ENCODE data around the gene BAIAP3.

DNA sequence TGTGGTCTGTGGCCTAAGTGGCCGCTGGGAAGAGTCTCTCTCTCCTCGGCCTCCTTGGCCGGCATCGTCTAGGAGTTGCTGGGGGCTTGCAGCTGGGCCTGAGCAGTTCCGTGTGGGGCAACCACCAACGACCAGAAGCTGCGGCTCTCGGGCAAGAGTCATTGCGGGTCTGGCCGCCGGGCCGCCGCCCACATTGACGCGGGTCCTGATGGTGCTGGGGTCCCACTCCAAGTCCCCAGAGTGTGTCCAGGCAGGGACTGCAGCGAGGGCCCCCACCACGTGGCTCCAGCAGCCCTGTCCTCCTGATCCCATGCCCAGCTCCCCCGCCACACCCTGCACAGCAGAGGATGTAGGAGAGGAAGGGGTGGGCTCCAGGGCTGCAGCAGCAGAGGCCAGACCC is 50.1 kb downstream of the BAIAP3 start:
- TF ChIP-seq EZH2phosphoT487 (IDR thresholded peaks at IDR 0.05; ENCODE audit: borderline replicate concordance), result no peak
- TF ChIP-seq, protein P1, sequence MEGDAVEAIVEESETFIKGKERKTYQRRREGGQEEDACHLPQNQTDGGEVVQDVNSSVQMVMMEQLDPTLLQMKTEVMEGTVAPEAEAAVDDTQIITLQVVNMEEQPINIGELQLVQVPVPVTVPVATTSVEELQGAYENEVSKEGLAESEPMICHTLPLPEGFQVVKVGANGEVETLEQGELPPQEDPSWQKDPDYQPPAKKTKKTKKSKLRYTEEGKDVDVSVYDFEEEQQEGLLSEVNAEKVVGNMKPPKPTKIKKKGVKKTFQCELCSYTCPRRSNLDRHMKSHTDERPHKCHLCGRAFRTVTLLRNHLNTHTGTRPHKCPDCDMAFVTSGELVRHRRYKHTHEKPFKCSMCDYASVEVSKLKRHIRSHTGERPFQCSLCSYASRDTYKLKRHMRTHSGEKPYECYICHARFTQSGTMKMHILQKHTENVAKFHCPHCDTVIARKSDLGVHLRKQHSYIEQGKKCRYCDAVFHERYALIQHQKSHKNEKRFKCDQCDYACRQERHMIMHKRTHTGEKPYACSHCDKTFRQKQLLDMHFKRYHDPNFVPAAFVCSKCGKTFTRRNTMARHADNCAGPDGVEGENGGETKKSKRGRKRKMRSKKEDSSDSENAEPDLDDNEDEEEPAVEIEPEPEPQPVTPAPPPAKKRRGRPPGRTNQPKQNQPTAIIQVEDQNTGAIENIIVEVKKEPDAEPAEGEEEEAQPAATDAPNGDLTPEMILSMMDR (IDR thresholded peaks at IDR 0.05 in 2 of 3, conservative IDR thresholded peaks at IDR 0.05 in 1 of 3; ENCODE audit: borderline replicate concordance in 1 of 3, insufficient read depth in 1 of 3, low read depth in 2 of 3, low read length in 2 of 3), result no peak
